GM21786 (cell line): ENCODE results near the gene FOXM1.

ENCODE experiments used
- ATAC-seq: cut with Tn5 transposase; IDR thresholded peaks from one replicate; pipeline ENCODE4 v1.9.1; 2021; ENCODE audit not compliant: unreplicated experiment

Gene FOXM1

DNA sequence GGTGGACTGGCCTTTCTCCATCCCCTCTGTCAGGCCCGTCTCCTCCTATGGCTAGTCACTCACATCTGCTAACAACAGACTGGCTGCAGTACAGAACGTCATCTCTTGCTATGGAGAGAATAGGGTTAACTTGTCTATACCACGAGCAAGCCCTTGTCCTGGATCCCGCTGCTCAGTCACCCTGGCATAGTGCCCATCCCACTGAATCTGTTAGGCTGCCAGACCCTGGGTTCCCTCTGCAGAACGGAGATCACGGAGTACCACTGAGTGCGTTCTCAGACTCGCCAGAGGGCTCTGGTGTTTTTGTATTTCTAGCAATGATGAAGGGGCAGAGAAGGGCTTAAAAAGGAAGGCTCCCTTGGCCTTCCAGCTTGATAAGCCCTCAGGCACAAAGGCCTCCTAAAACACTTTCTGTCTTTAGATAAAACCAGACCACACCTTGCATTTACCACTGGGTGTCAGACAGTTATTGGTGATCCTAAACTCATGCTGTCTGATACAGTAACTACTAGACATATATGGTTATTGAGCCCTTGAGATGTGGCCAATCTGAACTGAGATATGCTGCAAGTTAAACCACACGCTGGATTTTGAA is 35.8 kb downstream of the FOXM1 start:
- no peak for ATAC-seq

DNA sequence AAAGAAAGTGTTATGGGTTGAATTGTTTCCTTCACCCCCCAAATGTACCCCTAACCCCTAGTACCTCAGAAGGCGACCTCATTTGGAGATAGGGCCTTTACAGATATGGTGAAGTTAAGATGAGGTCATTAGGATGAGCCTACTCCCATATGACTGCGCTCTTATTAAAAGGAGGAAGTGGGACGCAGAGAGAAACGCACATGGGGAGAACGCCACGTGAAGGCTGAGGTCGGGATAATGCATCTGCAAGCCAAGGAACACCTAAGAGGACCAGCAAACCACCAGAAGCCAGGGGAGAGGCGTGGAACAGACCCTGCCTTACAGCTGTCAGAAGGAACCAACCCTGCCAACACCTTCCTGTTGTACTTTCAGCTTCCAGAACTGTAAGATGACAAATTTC is 40.4 kb downstream of the FOXM1 start:
- no peak for ATAC-seq

DNA sequence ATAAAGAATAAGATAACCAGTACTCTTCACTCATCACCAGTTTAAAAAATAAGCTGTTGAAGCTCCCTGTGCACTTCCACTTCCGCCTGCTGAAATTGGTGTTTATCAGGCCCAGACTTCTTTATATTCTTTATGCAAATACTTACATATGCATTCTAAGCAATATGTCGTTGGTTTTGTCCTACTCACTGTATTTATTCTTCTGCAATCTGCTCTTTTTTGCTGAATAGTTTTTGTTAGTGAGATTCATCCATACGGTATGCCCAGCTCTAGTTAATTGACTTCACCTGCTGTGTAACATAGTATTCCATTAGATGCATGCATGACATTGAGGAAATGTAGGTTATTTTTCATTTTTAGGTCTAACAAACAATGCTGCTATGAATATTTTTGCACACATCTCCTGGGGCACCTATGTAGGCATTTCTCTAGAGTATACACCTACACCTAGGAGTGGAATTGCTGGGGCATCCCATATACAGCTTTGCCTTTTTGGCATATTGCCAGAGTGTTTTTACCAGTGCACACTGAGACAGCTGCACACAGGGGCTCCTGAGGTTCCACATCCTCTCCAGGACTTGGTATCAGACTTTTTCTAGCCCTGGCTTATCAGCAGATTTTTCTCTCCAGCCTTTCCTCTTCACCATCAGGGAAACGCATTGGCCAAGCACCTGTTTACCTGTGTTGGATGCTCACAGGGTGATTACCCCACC is 41.1 kb downstream of the FOXM1 start:
- no peak for ATAC-seq

DNA sequence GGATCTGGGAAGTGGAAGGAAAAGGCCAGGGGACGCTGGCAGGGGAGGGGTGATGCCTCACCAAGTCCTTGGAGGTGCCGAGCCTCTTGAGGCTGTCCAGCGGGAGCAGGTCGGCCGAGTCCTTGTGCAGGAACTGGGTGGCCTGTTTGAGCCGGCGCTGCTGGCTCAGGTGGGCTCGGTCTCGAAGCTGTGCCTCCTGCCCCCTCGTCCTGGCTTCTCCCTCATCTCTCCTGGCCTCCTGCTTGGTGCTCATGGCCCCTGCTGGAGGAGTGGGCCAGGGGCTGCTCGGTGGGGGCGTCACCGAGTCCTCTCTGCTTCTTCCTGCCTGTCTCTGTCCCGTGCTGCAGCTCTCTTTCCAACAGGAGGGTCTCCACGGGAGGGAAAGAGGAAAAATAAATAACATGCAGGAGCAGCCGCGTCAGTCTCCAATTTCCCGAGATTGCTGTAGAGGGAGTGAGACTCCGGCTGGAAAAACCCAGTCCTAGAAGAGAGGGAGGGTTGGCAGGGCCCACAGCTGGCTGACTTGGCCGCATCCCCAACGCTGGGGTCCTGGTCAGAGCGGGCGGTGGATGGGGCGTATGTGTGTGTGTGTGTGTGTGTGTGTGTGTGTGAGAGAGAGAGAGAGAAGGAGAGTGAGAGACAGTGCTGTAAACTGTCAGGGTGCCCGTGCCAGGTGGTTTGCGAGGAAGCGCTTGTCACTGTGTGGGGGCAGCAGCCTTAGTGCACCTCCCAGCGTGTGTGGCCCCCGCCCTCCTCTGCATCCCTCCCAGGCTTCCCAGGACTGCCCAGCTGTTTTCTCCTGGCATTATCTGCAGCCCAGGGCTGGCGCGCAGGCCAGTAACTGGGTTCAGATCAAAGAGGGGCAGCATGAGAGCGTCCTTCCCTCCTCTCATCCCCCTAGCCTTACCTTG is 42.1 kb downstream of the FOXM1 start, which contains the start of gene NRIP2:
NRIP2 (minus strand) TSS at position 455 of the 911 bp plus-strand sequence; CDS start at position 403, 52 bp downstream.
- ATAC-seq, result no peak

DNA sequence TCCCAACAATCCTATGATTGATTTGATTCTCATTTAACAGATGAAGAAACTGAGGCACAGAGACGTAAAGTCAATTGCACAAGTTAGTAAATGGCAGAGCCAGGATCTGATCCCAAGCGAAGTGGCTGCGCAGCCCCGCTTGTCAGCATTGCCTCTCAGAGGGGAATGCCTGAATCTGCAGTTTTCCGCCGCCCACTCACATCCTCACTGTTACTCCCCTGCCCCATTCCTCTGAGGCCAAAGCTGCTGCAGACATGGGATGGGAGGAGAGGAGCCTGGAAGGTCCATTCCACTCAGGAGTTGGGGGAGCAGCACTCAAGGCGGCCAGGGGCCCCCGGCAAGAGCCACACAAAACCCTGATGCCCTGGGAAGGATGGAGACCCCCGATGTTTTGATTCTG is 43.2 kb downstream of the FOXM1 start:
- ATAC-seq, result no peak

DNA sequence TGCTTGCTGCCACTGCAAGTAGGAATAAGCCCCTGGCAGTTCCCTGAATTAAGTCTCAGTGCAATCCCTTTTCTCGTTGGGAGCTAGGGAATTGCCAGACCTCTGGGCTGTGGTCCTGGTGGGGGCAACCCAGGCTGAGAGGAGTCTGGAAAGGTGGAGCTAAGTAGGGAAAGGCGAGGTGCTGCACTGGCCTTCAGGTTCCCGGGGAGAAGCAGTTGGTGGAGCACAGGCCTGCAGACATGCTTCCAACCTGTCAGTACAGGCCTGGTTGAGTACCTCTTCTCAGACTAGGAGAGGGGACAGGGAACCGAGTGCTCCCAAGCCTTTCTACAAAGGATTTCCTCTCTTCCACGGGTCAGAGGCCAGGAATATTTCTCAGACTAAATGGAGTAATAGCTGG is 43.6 kb downstream of the FOXM1 start:
- no peak for ATAC-seq

DNA sequence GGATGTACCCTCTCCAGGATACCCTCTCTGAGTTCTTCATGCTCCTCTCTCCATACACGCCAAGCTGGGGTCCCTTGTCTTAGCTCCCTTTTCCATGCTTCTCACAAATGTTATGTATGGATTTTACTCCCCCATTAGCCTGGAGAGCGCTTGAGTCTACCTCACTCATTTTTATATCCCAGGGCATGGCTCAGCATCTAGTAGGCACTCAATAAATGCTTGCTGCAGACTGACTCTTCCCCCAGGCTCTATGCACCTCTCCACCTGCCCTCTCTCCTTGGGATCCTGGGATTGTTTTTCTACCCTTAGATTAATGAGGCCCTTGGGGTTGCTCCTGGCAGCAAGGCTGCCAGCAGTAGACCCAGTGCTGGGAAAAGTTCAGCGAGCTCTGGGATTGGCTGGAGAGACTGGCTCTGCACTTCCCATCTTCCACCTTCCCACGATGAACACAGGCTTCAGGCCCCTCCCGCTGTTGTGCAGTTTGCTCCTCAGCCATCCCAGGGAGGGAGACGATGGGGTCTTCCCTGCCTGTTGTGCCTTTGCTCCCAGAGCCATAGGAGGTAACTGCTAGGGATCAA is 44.3 kb downstream of the FOXM1 start:
- ATAC-seq, result no peak

DNA sequence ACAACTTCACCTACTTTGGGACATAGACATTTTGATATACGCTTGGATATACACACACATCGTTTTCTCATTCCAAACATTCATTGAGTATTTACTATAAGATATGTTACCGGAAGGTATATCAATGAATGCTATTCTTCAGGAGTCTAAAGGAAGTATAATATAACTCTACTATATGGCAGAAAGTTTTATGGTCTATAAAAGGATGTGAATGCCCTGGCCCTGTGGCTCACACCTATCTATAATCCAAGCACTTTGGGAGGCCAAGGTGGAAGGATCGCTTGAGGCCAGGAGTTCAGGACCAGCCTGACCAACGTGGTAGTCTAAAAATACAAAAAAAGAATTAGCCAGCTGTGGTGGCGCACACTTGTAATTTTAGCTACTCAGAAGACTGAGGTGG is 47.7 kb downstream of the FOXM1 start:
- no peak for ATAC-seq

DNA sequence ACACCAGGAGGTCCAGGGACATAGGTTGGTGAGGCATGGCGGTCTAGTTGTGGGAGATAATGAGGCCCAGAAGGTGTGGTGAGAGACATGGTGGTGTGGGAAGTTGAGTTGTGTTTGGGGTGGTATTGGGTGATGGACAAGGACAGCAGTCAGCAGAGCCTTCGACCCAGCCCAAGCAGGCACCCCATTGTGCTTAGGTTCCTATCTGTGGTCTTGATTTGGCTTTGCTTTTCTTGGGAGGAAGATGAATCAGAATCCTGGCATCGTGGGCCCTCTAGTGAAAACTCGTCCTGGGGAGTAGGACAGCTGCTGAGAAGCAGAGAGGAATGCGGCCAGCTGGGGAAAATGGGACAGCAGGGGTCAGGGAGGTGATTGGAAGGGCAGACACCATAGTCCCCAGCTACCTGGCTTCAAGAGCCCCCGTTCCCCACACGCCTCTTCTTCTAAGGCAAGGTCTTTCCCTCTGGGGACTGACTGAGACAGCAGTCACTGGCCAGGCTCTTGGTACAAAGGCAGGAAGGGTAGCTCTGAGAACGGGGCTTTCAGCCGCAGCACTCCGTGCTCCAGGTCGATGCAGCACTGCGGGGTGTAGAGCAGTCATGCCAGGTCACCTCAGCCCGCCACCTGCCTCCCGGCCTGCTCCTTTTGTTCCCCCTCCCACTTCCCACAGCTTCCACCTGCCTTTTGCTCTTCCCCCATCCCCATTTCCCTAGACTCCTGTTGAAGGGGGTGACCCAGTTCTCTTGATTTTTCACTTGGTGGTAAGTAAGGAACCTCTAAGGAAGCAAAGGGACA is 50.1 kb downstream of the FOXM1 start:
- ATAC-seq, result no peak

DNA sequence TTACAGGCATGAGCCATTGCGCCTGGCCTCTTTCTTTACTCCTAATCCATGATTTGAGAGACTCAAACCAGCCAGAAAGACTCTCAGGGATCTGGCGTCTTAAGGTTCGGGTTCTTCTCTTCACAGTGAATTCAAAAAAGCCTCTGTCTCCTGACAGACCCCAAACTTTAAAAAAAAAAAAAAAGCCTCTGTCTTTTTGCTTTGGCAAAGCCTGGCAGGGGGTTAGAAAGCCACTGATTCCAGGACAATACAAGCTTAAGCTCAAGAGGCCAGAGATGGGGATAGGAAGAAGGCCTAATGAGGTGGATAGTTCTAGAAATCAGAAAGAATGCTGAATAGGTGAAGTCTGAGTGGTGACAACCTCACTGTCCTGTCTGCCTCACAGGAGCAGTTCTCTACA is 50.9 kb downstream of the FOXM1 start:
- no peak for ATAC-seq

DNA sequence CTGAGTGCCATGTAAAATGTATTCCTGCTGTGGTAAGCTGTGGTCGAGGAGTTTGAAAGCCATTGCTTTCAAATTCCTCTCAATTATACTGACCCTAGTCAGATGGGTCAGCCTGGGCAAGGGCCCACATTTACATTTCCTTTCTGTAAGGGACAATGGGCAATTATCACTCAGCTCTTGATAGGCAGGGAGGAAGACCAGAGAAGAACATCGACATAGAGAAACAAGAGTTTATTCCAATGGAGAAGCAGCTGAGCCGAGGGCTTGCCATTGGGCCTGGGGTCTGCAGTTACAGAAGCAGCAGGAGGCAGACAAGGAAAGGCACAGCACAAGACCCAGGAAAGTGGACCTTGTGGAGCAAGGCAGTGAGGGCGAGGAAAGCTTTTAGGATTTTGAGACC is 51.8 kb downstream of the FOXM1 start:
- no peak for ATAC-seq

DNA sequence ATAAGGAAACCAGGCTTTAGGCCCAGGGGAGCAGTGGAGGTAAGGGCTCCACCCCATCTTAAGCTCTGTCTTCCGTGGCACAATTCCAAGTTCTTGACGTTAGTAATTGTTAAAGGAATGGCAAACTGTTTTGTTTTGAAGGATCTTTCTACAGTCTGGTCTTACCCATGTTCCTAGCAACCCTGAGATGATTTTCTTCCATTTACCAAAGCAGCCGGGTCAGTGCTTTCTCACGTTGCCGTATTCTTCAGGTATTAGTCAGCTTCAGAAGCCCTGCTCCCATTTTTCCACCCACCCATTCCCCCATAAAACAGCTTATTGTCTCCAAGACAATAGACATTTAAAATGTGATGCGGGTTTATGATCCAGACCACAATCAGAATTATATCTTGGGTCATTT is 52.4 kb downstream of the FOXM1 start:
- ATAC-seq, result no peak

DNA sequence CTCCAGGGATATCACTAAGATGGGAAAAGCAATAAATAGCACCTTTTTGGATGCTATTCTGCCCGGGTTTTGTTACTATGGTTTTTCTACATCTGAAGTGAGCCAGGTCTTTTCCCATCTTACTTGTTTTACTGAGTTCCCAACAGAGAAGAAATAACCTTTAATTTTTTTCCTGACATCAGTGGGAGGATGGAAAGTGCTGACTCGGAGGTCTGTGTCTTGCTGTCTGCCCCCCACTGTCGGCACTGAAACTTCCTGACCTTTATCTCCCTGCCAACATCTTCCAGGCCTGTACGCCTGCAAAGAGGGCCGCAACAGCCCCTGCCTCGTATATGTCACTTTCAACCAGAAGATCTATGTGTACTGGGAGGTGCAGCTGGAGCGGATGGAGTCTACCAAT is 53.5 kb downstream of the FOXM1 start:
- ATAC-seq, result no peak

DNA sequence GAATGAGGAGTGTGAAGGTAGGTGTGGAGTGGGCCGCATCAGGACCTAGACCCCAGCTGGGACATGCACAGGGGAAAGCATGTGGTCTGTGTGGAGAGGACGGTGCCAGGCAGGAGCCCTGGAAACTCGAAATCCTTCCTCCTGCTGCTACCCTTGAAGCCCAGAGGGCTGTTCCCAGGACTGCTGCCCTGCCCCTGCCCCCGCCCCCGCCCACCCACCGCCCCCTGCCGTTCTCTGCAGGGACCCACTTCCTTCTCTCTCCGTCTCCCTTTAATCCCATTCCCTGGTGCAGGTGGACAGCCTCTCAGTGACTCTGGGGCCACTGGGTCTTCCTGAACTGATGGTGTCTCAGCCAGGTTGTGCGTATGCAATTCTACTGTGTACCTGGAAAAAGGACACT is 56.5 kb downstream of the FOXM1 start:
- no peak for ATAC-seq

DNA sequence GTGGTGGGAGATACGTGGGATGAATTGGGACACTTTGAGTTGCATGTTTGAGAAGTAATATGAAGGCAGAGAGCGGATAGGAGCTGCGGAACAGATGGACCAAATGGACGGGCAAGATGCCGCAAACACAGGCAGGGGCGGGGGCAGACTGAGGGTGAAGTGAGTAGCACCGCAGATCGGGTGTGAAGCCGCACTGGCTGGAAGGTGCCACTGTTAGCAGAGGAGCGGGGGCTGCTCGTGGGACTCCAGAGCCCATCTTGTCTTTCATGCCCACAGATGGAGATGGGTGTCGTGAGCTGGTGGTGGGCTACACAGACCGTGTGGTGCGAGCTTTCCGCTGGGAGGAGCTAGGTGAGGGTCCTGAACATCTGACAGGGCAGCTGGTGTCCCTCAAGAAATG is 57.2 kb downstream of the FOXM1 start:
- ATAC-seq, result no peak

DNA sequence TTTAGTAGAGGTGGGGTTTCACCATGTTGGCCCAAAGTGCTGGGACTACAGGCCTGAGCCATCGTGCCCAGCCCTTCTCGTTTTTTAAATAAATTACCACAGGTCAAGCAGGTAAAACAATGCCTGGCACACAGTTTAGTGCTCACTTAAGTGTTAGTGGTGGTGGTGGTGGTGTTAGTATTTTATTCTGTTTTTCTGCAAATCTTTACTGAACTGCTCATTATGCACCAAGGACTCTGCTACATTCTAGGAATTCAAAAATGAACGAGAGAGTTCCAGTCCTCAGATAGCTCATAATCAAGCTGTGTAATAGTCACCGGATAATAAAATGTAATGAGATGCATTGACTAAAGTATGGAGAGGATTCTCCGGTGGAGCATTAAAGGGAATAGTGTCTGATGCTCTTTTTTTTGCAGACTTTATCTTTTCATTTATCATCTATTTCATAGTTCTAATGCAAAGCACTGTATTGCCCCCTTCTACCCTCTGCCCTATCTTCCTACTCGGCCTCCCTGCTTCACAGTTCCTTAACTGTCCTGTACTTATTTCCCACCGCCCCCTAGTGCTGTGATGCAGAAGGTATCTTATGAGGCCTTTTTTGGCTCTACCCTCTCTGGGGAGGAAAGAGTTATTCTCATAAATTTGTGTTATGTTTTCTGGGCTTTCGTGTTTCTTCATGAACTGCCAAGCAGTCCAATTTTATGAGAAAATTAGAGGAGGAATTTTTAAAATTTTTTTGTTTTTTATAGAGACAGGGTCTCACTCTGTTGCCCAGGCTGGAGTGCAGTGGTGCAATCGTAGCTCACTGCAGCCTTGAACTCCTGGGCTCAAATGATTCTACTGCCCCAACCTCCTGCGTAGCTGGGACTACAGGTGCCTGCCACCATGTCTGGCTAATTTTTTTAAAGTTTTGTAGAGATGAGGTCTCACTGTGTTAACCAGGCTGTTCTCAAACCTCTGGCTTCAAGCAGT is 63.5 kb downstream of the FOXM1 start:
- peak; percentile 33 for ATAC-seq

DNA sequence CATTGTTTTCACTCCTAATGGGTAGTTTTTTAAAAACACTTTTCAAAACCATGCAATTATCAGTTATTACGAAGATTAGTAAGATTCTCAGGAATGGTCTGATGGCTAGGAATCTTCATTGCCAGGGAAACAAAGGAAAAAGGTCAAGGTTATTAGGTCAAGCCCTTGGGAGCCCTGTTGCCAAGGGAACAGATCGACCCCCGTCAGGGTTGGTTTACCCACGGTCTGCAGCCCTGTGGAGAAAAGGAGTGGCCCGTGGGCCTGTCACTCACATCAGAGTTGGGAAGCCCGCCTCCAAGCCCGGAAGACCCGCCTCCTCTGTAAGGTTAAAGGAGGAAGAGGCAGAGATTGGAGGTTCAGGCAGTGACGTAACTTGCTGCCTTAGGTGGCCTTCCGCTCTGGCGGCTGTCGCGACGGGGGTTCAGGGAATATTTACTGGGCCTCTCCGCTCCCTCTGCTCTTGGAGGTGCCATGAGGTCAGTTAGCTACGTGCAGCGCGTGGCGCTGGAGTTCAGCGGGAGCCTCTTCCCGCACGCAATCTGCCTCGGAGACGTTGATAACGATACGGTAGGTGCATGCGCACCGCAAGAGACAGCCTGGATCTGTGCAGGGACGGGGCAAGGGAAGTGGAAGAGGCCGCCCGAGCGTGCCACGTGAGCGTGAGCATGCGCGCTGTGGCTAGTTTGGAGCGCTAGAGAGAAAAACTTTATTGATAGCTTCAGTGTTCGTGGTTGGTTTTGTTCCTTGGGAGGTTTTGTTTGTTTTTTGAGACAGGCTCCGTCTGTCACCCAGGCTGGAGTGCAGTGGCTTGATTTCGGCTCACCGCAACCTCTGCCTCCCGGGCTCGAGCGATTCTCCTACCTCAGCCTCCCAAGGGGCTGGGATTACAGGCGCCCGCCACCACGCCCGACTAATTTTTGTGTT is 64.4 kb downstream of the FOXM1 start, which contains the start of gene ITFG2:
ITFG2 (plus strand) TSS at position 379 of the 924 bp plus-strand sequence; CDS start at position 472, 93 bp downstream.
- ATAC-seq, result peak; percentile 96

DNA sequence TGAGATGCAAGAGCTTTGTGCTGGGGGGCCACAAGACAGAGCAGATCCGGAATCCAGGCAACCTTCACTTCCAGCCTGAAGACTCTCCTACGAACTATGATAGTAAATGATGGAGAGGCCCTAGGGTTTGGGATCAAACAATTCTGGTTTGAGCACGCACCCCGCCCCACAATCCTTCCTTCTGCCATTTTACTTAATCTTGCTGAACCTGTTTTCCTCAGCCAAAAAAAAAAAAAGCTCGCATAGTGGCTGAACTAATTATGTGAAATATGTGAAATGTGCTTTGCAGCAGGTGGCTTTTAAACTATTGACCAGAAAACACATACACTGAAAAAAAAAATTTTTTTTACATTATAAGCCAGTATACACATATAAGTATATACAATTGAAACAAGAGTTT is 65.2 kb downstream of the FOXM1 start:
- no peak for ATAC-seq
